Measurements from ENCODE around the gene TCP11X1.
"Not testable (repeated sequence)": the region's sequence is repeated elsewhere in the genome, so short reads cannot be mapped to it uniquely, and the experiment has no call there.

TCP11X1 gene
- total RNA-seq, result 0 reads per million in 4 experiments

DNA sequence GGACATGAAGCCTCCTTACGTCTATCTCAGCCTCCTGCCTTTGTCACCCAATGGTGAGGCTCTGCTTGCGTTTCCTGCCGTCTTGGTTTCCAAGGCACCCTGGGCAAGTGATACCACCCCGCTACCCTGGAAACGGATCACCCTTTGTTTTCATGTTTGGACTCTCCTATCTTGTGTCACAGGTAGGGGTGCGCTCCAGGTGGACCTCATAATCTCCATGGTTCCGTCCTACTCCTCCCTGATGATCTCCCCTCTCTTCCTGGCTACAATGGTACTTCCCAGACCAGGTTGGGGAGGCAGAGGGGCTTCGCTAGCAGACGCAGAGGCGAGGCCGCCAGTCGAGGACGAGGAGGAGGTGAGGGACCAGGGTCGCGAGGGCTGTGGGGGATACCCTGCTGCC is at the start of gene TCP11X1:
Gene TCP11X1, plus strand, starts transcription at position 316 of the 400 bp plus-strand sequence.
- not testable (repeated sequence) for DNase-seq

DNA sequence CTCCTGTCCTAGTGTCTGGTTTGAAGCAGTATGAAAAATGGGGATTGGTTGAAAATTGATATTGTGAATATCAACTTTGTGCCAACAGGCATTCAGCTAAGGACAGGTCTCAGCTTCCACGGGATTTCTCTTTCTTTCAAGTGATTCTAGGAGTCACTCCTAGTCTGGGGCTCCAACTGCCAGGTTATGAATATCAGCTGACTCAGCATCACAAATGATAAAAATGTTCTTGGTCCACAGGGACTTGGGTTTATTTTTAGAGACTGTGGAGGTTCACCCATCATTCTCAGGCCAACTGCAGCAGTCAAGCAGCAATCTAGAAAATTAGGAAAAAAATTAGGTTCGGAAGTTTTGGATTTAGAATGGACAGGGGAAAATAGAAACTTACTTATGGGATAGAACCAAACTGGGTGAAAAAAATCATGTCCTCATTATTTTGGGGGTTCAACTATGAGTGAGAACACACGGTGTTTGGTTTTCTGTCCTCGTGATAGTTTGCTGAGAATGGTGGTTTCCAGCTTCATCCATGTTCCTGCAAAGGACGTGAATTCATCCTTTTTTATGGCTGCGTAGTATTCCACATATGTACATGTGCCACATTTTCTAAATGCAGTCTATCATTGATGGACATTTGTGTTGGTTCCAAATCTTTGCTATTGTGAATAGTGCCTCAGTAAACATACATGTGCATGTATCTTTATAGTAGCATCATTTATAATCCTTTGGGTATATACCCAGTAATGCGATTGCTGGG is 29.0 kb upstream of the TCP11X1 start:
- DNase-seq, result no peak

DNA sequence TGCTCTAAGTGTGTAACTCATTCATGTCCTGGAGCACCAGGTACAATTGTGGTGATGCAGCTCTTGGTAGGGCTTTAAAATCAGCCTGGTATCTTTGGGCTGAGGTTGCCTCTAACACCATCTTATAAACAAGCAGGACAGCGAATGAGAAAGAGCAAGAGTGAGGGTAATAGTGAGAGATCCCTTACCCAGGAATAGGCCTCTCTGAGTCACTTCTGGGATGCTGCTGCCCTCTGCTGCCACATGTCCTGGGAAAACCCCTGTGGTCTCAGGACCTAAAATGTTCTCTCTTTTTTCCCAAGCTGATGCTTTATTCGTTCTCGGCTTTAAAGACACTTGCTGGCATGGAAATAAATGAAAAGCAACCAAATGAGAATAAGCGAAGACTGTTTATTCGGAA is 7.2 kb upstream of the TCP11X1 start:
- not testable (repeated sequence) for DNase-seq

DNA sequence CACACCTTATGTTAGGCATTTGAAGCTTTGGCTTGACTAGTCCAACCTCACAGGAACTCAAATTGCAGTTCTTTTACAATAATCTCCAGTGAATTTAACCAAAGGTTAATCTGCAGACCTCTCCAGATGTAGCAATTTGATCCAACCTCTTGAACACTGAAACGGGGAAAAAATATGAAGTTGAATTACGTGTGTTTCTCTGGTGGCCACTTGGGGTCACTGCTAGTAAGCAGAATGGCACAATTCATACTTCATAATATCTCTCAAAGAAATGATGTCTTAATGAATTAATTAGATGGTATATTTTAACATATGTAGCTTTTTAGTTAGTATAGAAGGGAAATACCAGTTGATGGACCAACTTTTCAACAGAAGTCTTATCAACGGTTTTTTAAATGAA is 1.4 kb downstream of the TCP11X1 start:
- DNase-seq, result not testable (repeated sequence)

DNA sequence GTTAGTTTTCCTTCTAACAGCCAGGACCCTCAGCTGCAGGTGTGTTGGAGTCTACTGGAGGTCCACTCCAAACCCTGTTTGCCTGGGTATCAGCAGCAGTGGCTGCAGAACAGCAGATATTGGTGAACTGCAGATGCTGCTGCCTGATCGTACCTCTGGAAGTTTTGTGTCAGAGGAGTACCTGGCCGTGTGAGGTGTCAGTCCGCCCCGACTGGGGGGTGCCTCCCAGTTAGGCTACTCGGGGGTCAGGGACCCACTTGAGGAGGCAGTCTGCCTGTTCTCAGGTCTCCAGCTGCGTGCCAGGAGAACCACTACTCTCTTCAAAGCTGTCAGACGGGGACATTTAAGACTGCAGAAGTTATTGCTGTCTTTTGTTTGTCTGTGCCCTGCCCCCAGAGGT is 20.6 kb downstream of the TCP11X1 start:
- not testable (repeated sequence) for DNase-seq

DNA sequence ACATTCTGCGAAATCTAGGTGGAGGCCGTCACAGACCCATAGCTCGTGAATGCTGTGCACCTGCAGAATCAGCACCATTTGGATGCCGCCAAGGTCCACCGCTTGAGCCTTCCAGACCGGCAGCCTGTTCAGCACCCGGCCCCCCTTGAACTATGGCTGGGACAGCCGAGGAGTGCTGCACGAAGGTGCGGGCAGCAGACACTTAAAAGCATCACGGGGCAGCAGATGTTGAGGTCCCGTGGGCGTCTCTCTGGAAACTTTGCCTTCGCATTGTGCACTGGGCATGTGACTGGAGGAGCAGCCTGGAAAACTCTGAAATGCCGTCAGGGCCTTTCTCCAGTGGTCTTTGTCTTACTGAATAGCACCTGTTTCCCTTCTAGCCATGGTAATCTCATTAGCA is 25.2 kb downstream of the TCP11X1 start:
- DNase-seq, result not testable (repeated sequence)

DNA sequence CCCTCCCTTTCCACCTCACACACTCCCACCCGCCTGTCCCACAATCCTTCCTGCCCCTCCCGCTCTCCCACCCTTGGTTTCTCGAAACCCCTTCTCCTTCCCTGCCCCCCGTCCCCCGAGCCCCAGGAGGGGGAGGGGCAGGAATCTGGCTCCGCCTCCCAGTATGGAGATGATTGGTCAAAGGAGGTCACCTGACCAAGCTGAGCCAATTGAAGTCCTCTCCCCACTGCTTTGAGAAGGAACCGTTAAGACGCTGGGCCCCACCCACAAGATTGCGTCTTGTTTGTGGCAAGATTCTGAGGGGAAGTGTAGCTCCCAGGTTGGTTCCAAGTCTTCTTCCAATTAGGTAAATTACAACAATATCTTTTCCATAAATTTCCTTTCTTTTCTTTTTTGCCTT is 31.8 kb downstream of the TCP11X1 start, which contains the start of gene NXF2:
Gene NXF2, plus strand, starts transcription at position 275 of the 400 bp plus-strand sequence. CDS start 59,912 bp downstream, outside the sequence.
- DNase-seq, result not testable (repeated sequence)

DNA sequence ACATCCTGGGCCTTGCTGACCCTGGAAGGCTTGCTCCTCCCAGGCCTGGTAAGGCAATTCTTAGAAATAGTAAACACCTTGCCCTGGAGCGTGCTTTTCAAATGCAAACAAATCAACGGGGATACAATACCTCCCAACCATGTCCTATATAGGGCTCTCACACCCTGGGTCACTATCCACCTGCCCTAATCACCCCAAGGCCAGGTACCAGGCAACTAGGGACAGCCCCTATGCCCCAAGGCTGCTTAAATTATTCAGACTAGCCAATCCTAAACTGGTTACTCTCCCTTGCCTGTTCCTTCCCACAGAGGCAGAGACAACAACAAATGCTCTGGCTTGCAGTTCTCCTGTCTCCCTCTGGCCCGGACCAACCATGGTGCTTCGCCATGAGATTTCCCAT is 57.1 kb downstream of the TCP11X1 start:
- DNase-seq, result not testable (repeated sequence)
